Ovary (tissue), 3 donors: ENCODE measurements around the gene MAML2.

Source experiments
- CTCF ChIP-seq, 3 donors: fragments of 450-650 bp in 2 of 3; fragments of 200-600 bp in 1 of 3; IDR thresholded peaks; one replicate each; pipeline versions ENCODE4 v1.5.1 to v1.8.0; 2016 to 2022; ENCODE audit warnings: antibody characterized with exemption in 3 of 3, mild to moderate bottlenecking in 1 of 3
- EP300 ChIP-seq: sonication (generic); formaldehyde crosslinking; IDR thresholded peaks from one replicate; pipeline ENCODE4 v1.6.1; 2017; ENCODE audit warnings: antibody characterized with exemption
- donor health status: DM: no; HTN: no; CAD: no.

GRCh38 chr11:96173422-96173821, 169.6 kb downstream of the MAML2 start:
- no peak for TF ChIP-seq CTCF (IDR thresholded peaks at IDR 0.05)
- TF ChIP-seq EP300: no peak
